ENCODE data around the gene SLC39A7.

SLC39A7 gene

DNA sequence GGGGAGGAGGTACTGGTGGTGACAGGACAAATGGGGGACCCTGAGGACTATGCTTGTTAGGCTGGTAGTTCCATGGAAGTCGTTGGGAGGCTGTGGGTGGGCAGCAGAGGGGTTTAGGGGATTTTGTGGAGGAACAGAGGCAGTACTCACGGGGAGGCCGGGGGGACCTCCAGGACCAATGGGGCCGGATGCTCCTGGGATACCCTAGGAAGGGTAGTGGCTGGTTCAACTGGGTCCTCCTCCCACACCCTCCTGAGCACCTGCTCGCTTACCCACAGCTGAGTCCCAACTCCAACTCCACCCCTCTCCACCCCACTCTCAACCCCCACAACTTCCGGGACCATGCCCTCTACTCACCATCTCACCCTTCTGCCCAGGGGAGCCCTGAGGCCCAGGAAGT lies 34.3 kb upstream of the SLC39A7 start:
- TF ChIP-seq, protein P1, sequence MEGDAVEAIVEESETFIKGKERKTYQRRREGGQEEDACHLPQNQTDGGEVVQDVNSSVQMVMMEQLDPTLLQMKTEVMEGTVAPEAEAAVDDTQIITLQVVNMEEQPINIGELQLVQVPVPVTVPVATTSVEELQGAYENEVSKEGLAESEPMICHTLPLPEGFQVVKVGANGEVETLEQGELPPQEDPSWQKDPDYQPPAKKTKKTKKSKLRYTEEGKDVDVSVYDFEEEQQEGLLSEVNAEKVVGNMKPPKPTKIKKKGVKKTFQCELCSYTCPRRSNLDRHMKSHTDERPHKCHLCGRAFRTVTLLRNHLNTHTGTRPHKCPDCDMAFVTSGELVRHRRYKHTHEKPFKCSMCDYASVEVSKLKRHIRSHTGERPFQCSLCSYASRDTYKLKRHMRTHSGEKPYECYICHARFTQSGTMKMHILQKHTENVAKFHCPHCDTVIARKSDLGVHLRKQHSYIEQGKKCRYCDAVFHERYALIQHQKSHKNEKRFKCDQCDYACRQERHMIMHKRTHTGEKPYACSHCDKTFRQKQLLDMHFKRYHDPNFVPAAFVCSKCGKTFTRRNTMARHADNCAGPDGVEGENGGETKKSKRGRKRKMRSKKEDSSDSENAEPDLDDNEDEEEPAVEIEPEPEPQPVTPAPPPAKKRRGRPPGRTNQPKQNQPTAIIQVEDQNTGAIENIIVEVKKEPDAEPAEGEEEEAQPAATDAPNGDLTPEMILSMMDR (IDR thresholded peaks at IDR 0.05; ENCODE audit: low read depth, low read length): no peak
- DNase-seq (ENCODE audit: low read depth in 2 of 2): no peak
- H3K4me3 ChIP-seq (replicated peaks in 1 of 2; ENCODE audit: low read depth in 2 of 2, low read length in 2 of 2): no peak overlapping the region

DNA sequence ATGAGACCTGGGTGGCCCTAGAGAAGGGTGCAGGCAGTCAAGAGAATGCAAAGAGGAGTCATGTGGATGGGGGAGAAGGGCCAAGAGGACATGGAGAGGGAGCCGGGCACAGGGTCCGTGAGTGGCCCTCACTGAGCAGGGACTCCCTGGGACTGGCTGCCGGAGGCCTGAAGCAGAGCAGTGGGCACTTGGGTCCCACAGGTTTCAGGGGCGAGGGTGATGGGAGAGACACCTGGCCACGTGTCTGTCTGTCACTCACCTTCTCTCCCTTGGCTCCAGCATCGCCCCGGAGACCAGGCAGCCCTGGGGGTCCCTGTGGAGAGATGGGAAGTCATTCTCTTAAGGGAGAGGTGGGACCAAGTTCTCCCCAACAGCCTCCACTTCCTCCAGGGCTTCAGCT lies 33.9 kb upstream of the SLC39A7 start:
- DNase-seq (ENCODE audit: low read depth in 2 of 2): no peak
- TF ChIP-seq, protein P1 (IDR thresholded peaks at IDR 0.05; ENCODE audit: low read depth, low read length): no peak
- H3K4me3 ChIP-seq (replicated peaks in 1 of 2; ENCODE audit: low read depth in 2 of 2, low read length in 2 of 2): no peak overlapping the region

DNA sequence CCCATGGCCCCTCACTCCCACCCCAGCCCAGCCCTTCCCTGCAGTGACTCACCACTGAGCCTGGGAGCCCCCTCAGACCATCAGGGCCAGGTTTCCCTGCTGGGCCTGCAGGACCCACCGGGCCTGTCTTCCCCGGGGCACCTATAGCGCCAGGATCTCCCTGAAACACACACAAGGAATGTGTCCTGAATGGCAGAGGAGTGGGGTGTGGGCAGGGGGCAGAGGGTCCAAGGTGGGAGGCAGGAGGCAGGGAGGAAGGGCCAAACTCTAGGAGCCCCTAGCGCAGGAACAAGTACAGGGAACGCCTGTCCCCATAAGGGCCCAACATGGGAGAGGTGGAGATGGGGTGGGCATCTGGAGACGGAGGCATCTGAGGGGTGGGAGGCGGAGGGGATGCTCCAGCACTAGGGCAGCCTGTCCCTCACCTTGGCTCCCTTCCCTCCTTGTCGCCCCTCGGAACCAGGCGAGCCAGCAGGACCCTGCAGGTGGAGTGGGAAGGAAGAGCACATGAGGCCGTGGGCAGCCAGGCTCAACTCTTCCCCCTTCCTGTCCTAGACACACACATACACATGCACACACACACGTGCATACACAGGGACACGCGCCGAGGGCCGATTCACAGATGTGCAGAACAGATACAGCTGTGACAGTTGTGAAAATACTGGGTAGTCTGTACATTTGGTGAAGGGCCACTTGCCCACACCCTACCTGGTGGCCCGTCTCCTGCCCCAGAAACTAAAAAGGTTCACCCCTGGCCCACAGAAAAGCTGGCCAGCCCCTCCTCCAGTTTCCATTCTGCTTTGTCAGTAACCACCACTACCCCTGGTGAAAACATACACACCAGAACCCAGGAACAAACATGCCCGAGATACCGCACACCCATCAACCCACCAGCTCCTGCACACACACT lies 33.0 kb upstream of the SLC39A7 start:
- TF ChIP-seq, protein P1 (IDR thresholded peaks at IDR 0.05; ENCODE audit: low read depth, low read length): no peak
- no peak for DNase-seq (ENCODE audit: low read depth in 2 of 2)
- H3K4me3 ChIP-seq (replicated peaks in 1 of 2; ENCODE audit: low read depth in 2 of 2, low read length in 2 of 2): no peak overlapping the region

DNA sequence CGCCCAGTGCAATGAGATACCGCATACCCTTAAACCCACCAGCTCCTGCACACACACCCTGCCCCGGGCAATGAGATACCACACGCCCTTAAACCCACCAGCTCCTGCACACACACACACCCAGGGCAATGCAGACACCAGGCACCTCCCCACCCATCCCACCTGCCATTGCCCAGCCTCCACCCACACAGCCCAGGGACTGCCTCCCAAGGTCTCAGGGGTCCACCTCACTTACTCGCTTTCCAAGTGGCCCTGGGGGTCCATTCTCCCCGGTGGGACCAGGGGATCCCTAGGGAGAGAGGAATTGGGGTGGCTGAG lies 32.4 kb upstream of the SLC39A7 start:
- H3K4me3 ChIP-seq (replicated peaks in 1 of 2; ENCODE audit: low read depth in 2 of 2, low read length in 2 of 2): no peak overlapping the region
- no peak for DNase-seq (ENCODE audit: low read depth in 2 of 2)
- TF ChIP-seq, protein P1 (IDR thresholded peaks at IDR 0.05; ENCODE audit: low read depth, low read length): no peak

DNA sequence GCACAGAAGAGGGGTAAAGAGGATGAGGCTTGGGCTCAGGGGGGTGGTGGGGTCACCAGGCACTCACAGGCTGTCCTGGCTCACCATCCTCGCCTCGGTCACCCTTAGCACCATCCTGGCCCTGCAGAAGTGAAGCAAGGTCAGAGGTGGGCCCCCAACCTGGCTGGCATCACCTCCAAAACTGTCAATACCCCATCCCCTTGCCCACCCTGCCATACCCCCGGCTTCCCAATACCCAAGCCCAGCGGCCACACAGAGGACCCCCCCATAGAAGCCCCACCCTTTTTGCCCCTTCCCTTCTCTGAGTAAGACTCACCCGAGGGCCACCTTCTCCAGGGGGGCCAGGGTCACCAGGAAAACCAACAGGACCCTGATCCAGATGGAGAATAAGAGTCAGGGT lies 32.0 kb upstream of the SLC39A7 start:
- DNase-seq (ENCODE audit: low read depth in 2 of 2): no peak
- TF ChIP-seq, protein P1 (IDR thresholded peaks at IDR 0.05; ENCODE audit: low read depth, low read length): no peak
- H3K4me3 ChIP-seq (replicated peaks in 1 of 2; ENCODE audit: low read depth in 2 of 2, low read length in 2 of 2): no peak overlapping the region

DNA sequence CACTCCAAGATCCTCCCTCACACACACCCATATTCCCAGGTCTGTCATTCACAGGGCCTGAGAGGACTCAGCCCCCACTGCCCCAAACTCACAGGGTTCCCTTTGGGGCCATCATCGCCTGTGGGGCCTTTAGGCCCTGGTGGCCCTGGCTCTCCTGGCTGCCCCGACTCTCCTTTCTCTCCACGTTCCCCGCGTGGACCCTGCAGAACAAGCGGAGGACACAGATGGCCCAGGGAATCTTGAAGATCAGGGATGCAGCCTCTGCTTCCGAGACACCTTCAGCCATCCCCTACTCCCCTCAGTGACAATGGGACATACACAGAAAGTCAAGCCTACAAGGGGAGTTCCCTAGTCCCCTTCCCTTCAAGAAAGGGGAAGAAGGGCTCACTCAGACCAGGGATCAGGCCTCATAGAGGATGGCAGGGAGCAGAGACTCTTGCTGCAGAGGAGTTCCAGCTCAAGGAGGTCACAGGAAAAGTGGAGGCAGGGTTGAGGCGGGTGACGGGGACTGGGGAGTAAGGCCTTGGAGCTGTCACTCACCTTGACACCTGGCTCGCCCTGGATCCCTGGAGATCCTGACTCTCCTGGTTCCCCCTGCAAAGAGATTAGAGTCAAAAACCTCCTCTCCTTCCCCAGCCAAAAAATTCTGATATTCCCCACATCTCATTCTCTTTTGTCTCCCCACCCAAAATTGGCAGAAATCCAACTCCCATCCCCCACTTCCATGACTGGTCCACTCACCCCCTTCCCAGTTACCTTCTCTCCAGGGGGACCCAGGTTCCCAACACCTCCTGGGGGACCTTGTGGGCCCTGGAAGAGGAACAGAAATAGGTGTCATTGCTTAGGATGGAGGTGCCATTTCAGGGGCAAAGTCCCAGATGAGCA lies 31.1 kb upstream of the SLC39A7 start:
- no peak overlapping the region for H3K4me3 ChIP-seq (replicated peaks in 1 of 2; ENCODE audit: low read depth in 2 of 2, low read length in 2 of 2)
- DNase-seq (ENCODE audit: low read depth in 2 of 2): no peak

More for the DNA sequence above, 31.1 kb upstream of the SLC39A7 start:
- TF ChIP-seq, protein P1 (IDR thresholded peaks at IDR 0.05; ENCODE audit: low read depth, low read length): no peak
